GM12878 (cell line): ENCODE measurements around the gene ARFGAP3. TPM values are rescaled to one million over a fixed set of nuclear protein-coding genes. Genes with fewer than 3 reads are reported as not detected.

Source experiments
- ATAC-seq: fragments of 200-7000 bp; cut with Tn5 transposase; 3 replicates; pipeline ENCODE4 v1.9.1; 2020; ENCODE audit warnings: mild to moderate bottlenecking, moderate library complexity
- BruUV-seq: library from RNA; stranded (reverse); fragments of 400-500 nt; replicated peaks from 2 replicates; lab custom pipeline; 2021; lab: Mats Ljungman, UMichigan
- CTCF ChIA-PET: fragments of 300-600 bp; sonication (Branson Sonifier 250); formaldehyde crosslinking; extraction: SDS; loops from one replicate; lab custom pipeline; 2021; ENCODE audit warnings: inconsistent platforms; lab: Yijun Ruan, JAX
- POLR2A ChIA-PET: fragments of 350-600 bp; formaldehyde crosslinking; extraction: SDS; loops from one replicate; lab custom pipeline; 2021; ENCODE audit warnings: inconsistent platforms; lab: Charles Lee
- RAD21 ChIA-PET: fragments of 300-600 bp; sonication (Branson Sonifier 250); formaldehyde crosslinking; loops from one replicate; lab custom pipeline; 2023; ENCODE audit warnings: antibody characterized with exemption; ENCODE audit not compliant: unreplicated experiment; lab: Charles Lee
- SMC1A ChIA-PET: fragments of 300-600 bp; sonication (Branson Sonifier 250); formaldehyde crosslinking; loops from one replicate; lab custom pipeline; 2023; ENCODE audit not compliant: unreplicated experiment, uncharacterized antibody; lab: Charles Lee
- DNase-seq: peaks from one replicate; pipeline ENCODE4 v3.0.0-alpha.2; 2011; ENCODE audit warnings: low read depth, low spot score
- FAIRE-seq: peaks from 3 replicates; lab custom pipeline; 2011; peaks lifted over from hg19 to GRCh38; lab: Jason Lieb, UNC
- H2AFZ ChIP-seq: 2 replicates; pipeline ENCODE4 v1.6.0; 2011; ENCODE audit warnings: low read depth, low read length, control low read depth; ENCODE audit not compliant: control insufficient read depth
- H3K27ac ChIP-seq: 2 replicates; pipeline ENCODE4 v1.5.1; 2011; ENCODE audit warnings: control low read depth; ENCODE audit not compliant: control insufficient read depth, insufficient read depth
- H3K27me3 ChIP-seq, 2 experiments: replicated peaks in 1 of 2; 2 replicates each; pipeline versions ENCODE4 v1.6.0 to v1.6.1; 2011; ENCODE audit warnings: low read length in 1 of 2; ENCODE audit not compliant: control insufficient read depth in 2 of 2, insufficient read depth in 2 of 2
- H3K36me3 ChIP-seq, 2 experiments: 2 replicates each; pipeline ENCODE4 v1.5.1; 2011; ENCODE audit warnings: low read length in 1 of 2; ENCODE audit not compliant: control insufficient read depth in 2 of 2, insufficient read depth in 2 of 2
- H3K4me1 ChIP-seq: 2 replicates; pipeline ENCODE4 v1.6.1; 2011; ENCODE audit warnings: mild to moderate bottlenecking, low read length, moderate library complexity, mixed read lengths; ENCODE audit not compliant: control insufficient read depth, insufficient read depth
- H3K4me2 ChIP-seq: 2 replicates; pipeline ENCODE4 v1.6.0; 2011; ENCODE audit warnings: control low read depth; ENCODE audit not compliant: control insufficient read depth, insufficient read depth
- H3K4me3 ChIP-seq: fragments of 200-600 bp; sonication (generic); 2 replicates; pipeline ENCODE4 v1.5.1; 2016
- H3K79me2 ChIP-seq: 2 replicates; pipeline ENCODE4 v1.6.0; 2011; ENCODE audit warnings: low read length; ENCODE audit not compliant: control insufficient read depth, insufficient read depth
- H3K9ac ChIP-seq: 2 replicates; pipeline ENCODE4 v1.8.0; 2011; ENCODE audit warnings: low read length, control low read depth, mixed read lengths; ENCODE audit not compliant: control insufficient read depth, insufficient read depth
- H3K9me3 ChIP-seq: replicated peaks from 3 replicates; pipeline ENCODE4 v1.5.1; 2011; ENCODE audit warnings: mild to moderate bottlenecking, low read length; ENCODE audit not compliant: control insufficient read depth, insufficient read depth
- H4K20me1 ChIP-seq: 2 replicates; pipeline ENCODE4 v1.6.0; 2011; ENCODE audit not compliant: control insufficient read depth, insufficient read depth
- CREB1 ChIP-seq: IDR thresholded peaks from 2 replicates; pipeline ENCODE4 v1.6.1; 2012; ENCODE audit warnings: low read depth, mild to moderate bottlenecking, inconsistent platforms
- CTCF ChIP-seq, 3 experiments: IDR thresholded peaks in 2 of 3; conservative IDR thresholded peaks in 1 of 3; 2 replicates each; pipeline ENCODE4 v1.5.1; 2011; ENCODE audit warnings: low read depth in 3 of 3, low read length in 3 of 3, mild to moderate bottlenecking in 3 of 3, control low read depth in 2 of 3, moderate library complexity in 2 of 3, inconsistent platforms in 1 of 3, mixed read lengths in 1 of 3; ENCODE audit not compliant: control insufficient read depth in 2 of 3, insufficient read depth in 1 of 3; ENCODE audit errors: extremely low read depth in 1 of 3
- EED ChIP-seq: sonication (generic); IDR thresholded peaks from 2 replicates; pipeline ENCODE4 v1.6.1; 2016; ENCODE audit warnings: antibody characterized with exemption, low read depth
- LARP7 ChIP-seq: fragments of 450-650 bp; IDR thresholded peaks from 2 replicates; pipeline ENCODE4 v1.6.1; 2017; ENCODE audit warnings: mild to moderate bottlenecking
- WGBS: methylation state at CpG from one replicate; pipeline ENCODE4 v1.1.6; 2016; ENCODE audit warnings: low lambda C conversion rate; ENCODE audit not compliant: insufficient replicate concordance, insufficient coverage; ENCODE audit errors: missing lambda C conversion rate; 5-methylcytosine and 5-hydroxymethylcytosine counted together
- in situ Hi-C: fragments of 300-500 bp; cut with MboI; formaldehyde crosslinking; loops from 9 replicates; pipeline ENCODE4 v1.14.3; 2018; ENCODE audit warnings: mixed read lengths
- intact Hi-C: fragments of 100-400 bp; cut with micrococcal nuclease; formaldehyde crosslinking; loops from one replicate; pipeline ENCODE4 v1.14.2; 2022; ENCODE audit not compliant: unreplicated experiment
- polyA plus RNA-seq, 11 experiments: library from polyadenylated mRNA; depleted of rRNA in 4 of 11; unstranded in 6 of 11; stranded (reverse) in 5 of 11; fragments of >200 nt; fragmentation: Nextera tagmentation in 4 of 11; fragmentation: Illumina TruSeq in 1 of 11; extraction: Ambion mirVana in 4 of 11; extraction: Trizol in 1 of 11; gene quantifications; 1 replicate in 1 of 11; 2 replicates in 10 of 11; pipeline versions ENCODE4 v1.2.1 to v1.2.3, GENCODE V29; 2011 to 2016; ENCODE audit warnings: inconsistent platforms in 2 of 11, missing spikeins in 2 of 11, low read depth in 1 of 11
- total RNA-seq, 4 experiments: library from RNA; depleted of rRNA in 3 of 4; stranded (reverse); fragments of >200 nt in 3 of 4; fragmentation: Illumina TruSeq in 1 of 4; extraction: Trizol in 1 of 4; gene quantifications; 2 replicates each; pipeline versions ENCODE4 v1.2.1 to v1.2.3, GENCODE V29; 2013 to 2021

The ARFGAP3 gene
- total and polyA plus RNA-seq, 10 of the 15 experiments (the other 5 are each of a cell fraction or from before 2014, with no cell fraction given), result 29.7 to 50.8 (median 39.5) TPM

- in situ Hi-C loops (no loop called here), intact Hi-C loops (no loop called here)
- peak; percentile 68 for FAIRE-seq
- RAD21 ChIA-PET, result interaction anchor here (1.0 to 3.0 kb wide), 4 partner anchors 11 to 86 kb away, joined by 3 to 14 read pairs (median 5); partner anchors contain the start of gene ARFGAP3
- no peak overlapping the region for H3K4me3 ChIP-seq
- no peaks in the 10 kb centered on the region for H3K9me3 ChIP-seq
- no peak overlapping the region for H3K4me2 ChIP-seq
- H2AFZ ChIP-seq, result no peak overlapping the region
- TF ChIP-seq CREB1, result no peak
- no peak for TF ChIP-seq LARP7
- peak in 1 of 3 experiments; percentile 8; a peak in 1 of 6 replicates for TF ChIP-seq CTCF (IDR thresholded peaks at IDR 0.05 in 2 of 3, conservative IDR thresholded peaks at IDR 0.05 in 1 of 3; ENCODE audit: control insufficient read depth in 2 of 3, extremely low read depth in 1 of 3, insufficient read depth in 1 of 3, low read depth in 3 of 3, low read length in 3 of 3)
- peak; percentile 24; the same call in 1 of the 2 replicates for TF ChIP-seq EED
- CTCF ChIA-PET, result interaction anchor here (0.9 to 1.3 kb wide), 2 partner anchors 122 to 147 kb away, joined by 3 read pairs; partner anchors contain the start of gene CYB5R3
- H3K4me1 ChIP-seq, result peaks cover 33% of the 10 kb centered on the region
- no peak for ATAC-seq
- no TSS peak for BruUV-seq
- SMC1A ChIA-PET, result interaction anchor here (0.9 to 2.7 kb wide), 3 partner anchors 19 to 96 kb away, joined by 4 to 12 read pairs (median 5); no protein-coding TSS in a partner anchor
- no peak for DNase-seq
- H3K9ac ChIP-seq, result no peak overlapping the region
- no peaks in the 10 kb centered on the region for H4K20me1 ChIP-seq
- no peaks in the 10 kb centered on the region for H3K36me3 ChIP-seq
- no peaks in the 10 kb centered on the region; a peak in 1 of 4 replicates for H3K27me3 ChIP-seq
- WGBS, result 53% methylated on average over 15 of the region's 15 CpGs
- POLR2A ChIA-PET, result interaction anchor here (1.6 kb wide), 1 partner anchor 108 kb away, joined by 3 read pairs; no protein-coding TSS in a partner anchor
- H3K79me2 ChIP-seq, result no peaks in the 10 kb centered on the region
- H3K27ac ChIP-seq, result peak overlapping the region; percentile 3; the same call in 1 of the 2 replicates
Measured at GRCh38 chr22:42770941-42771647, 86.0 kb downstream of the ARFGAP3 start.
